ENCODE data around the gene KCNH2.

Gene KCNH2

GRCh38 chr7:150947761-150948651 is 30.1 kb downstream of the KCNH2 start:
- no peak for DNase-seq

- peak; percentile 13 for DNase-seq
These were observed 30.8 kb downstream of the KCNH2 start for GRCh38 chr7:150947241-150947745.

GRCh38 chr7:150946421-150947240 is 31.5 kb downstream of the KCNH2 start:
- DNase-seq = peak; percentile 15

- no peak for DNase-seq
These were observed 32.2 kb downstream of the KCNH2 start for GRCh38 chr7:150945853-150946420.

- DNase-seq = peak; percentile 13
These were observed 32.8 kb downstream of the KCNH2 start for GRCh38 chr7:150945171-150945852.

GRCh38 chr7:150944066-150945042 is 33.8 kb downstream of the KCNH2 start:
- peak; percentile 11 for DNase-seq

- no peak for DNase-seq
These were observed 34.7 kb downstream of the KCNH2 start for GRCh38 chr7:150943453-150943814.

GRCh38 chr7:150942591-150943452 is 35.3 kb downstream of the KCNH2 start:
- DNase-seq = peak; percentile 16

GRCh38 chr7:150942001-150942590 is 36.0 kb downstream of the KCNH2 start:
- DNase-seq = peak; percentile 33

GRCh38 chr7:150941351-150942000 is 36.6 kb downstream of the KCNH2 start:
- DNase-seq = peak; percentile 2

- peak; percentile 4 for DNase-seq
These were observed 37.6 kb downstream of the KCNH2 start for GRCh38 chr7:150940431-150941102.

GRCh38 chr7:150939466-150939865 is 38.7 kb downstream of the KCNH2 start:
- peak; percentile 5 for DNase-seq

GRCh38 chr7:150939052-150939451 is 39.1 kb downstream of the KCNH2 start:
- DNase-seq = peak; percentile 8

GRCh38 chr7:150938566-150938965 is 39.6 kb downstream of the KCNH2 start:
- DNase-seq = peak; percentile 2

GRCh38 chr7:150937848-150938561 is 40.1 kb downstream of the KCNH2 start:
- DNase-seq = peak; percentile 33

GRCh38 chr7:150936018-150936417 is 42.1 kb downstream of the KCNH2 start:
- DNase-seq = peak; percentile 2

- no peak for DNase-seq
These were observed 43.0 kb downstream of the KCNH2 start for GRCh38 chr7:150935149-150935548.
